ENCODE measurements around the gene PDX1. TPM values are rescaled to one million over a fixed set of nuclear protein-coding genes. Genes with fewer than 3 reads are reported as not detected.

The PDX1 gene
- total RNA-seq, 1 experiment from 2014 or later, result 3.4 TPM

DNA sequence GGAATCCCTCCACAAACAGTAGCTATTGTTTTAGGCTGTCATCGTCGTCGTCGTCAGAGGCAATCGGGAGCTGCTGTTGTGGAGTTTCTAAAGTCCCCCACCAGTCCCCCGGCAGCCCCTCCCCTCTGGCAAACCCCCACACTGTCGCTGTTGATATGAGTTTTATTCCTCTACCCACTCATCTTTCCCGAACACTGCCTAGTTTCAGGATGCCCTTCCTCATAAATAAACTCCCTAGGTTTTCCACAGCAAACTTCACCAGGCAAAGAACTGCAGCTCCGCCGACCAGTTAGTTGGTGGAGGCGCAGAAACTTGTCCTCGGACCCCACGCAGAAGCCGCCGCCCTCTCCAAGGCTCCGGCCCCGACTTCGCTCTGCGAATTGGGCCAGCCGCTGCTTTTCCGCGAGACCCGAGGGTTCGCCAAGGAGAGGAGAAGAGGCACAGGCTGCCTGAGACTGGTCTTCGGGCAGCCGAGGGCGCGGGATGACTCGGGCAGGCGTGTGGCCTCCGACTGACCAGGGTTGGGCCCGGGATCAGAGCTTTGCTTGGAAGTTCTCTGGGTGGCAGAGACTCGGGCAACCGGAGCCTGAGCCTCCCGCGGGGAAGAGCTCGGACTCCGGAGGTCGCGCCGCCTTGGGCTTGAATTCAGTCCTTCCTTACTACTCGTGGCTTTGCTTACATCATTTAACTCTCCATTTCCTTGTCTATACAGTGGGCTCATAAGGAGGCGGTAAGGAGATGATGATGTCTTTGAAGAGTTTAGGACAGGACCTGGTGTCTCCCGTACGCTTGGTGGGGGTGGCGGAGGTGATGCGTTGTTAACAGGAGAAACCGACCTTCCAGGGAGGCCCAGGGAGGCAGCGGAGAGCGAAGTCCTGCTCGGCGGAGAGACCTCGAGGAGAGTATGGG lies 7.9 kb downstream of the PDX1 start:
- Histone ChIP-seq H3K4me1 (ENCODE audit: control insufficient read depth, insufficient read depth, low read length) (no peaks in the 10 kb centered on the region), H3K36me3 (ENCODE audit: control insufficient read depth, insufficient read depth, low read length) (no peaks in the 10 kb centered on the region), H3K4me3 (ENCODE audit: low read depth in 2 of 2, low read length in 2 of 2) (no peak overlapping the region), H3K9me3 (ENCODE audit: control insufficient read depth, insufficient read depth, low read depth, low read length) (no peaks in the 10 kb centered on the region), H3K27me3 (ENCODE audit: control insufficient read depth, insufficient read depth, low read length) (no peaks in the 10 kb centered on the region), H3K27ac (ENCODE audit: low read length) (no peak overlapping the region)
- ChIA-PET CTCF (no interaction called here), POLR2A (no interaction called here)
- in situ Hi-C loops (cut with HindIII; ENCODE audit: low pct_unique_long_range_greater_than_20kb, low sequenced_read_pairs), result no loop called here
- ATAC-seq, result no peak
- no peak for TF ChIP-seq POLR2AphosphoS5 (IDR thresholded peaks at IDR 0.05; ENCODE audit: low read depth, low read length)
- no peak for TF ChIP-seq SIN3A (IDR thresholded peaks at IDR 0.05; ENCODE audit: borderline replicate concordance, insufficient read depth, low read depth, low read length)
- TF ChIP-seq CTCF (IDR thresholded peaks at IDR 0.05), result no peak
- no peak for TF ChIP-seq TCF7L2 (IDR thresholded peaks at IDR 0.05; ENCODE audit: low read depth, low read length)
- TF ChIP-seq, protein P1, sequence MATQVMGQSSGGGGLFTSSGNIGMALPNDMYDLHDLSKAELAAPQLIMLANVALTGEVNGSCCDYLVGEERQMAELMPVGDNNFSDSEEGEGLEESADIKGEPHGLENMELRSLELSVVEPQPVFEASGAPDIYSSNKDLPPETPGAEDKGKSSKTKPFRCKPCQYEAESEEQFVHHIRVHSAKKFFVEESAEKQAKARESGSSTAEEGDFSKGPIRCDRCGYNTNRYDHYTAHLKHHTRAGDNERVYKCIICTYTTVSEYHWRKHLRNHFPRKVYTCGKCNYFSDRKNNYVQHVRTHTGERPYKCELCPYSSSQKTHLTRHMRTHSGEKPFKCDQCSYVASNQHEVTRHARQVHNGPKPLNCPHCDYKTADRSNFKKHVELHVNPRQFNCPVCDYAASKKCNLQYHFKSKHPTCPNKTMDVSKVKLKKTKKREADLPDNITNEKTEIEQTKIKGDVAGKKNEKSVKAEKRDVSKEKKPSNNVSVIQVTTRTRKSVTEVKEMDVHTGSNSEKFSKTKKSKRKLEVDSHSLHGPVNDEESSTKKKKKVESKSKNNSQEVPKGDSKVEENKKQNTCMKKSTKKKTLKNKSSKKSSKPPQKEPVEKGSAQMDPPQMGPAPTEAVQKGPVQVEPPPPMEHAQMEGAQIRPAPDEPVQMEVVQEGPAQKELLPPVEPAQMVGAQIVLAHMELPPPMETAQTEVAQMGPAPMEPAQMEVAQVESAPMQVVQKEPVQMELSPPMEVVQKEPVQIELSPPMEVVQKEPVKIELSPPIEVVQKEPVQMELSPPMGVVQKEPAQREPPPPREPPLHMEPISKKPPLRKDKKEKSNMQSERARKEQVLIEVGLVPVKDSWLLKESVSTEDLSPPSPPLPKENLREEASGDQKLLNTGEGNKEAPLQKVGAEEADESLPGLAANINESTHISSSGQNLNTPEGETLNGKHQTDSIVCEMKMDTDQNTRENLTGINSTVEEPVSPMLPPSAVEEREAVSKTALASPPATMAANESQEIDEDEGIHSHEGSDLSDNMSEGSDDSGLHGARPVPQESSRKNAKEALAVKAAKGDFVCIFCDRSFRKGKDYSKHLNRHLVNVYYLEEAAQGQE (IDR thresholded peaks at IDR 0.05; ENCODE audit: insufficient read depth in 1 of 2, low read depth in 2 of 2, low read length in 1 of 2), result no peak
- no peak for DNase-seq (ENCODE audit: low read depth, low spot score)
- BruUV-seq (replicated peaks), result no TSS peak
- intact Hi-C loops (cut with micrococcal nuclease; ENCODE audit: unreplicated experiment), result no loop called here

- no TSS peak for BruUV-seq (replicated peaks)
- intact Hi-C loops (cut with micrococcal nuclease; ENCODE audit: unreplicated experiment) (no loop called here), in situ Hi-C loops (cut with HindIII; ENCODE audit: low pct_unique_long_range_greater_than_20kb, low sequenced_read_pairs) (no loop called here)
- TF ChIP-seq POLR2AphosphoS5 (IDR thresholded peaks at IDR 0.05; ENCODE audit: low read depth, low read length) (no peak), SIN3A (IDR thresholded peaks at IDR 0.05; ENCODE audit: borderline replicate concordance, insufficient read depth, low read depth, low read length) (no peak), CTCF (IDR thresholded peaks at IDR 0.05) (no peak), TCF7L2 (IDR thresholded peaks at IDR 0.05; ENCODE audit: low read depth, low read length) (no peak)
- TF ChIP-seq, protein P1 (IDR thresholded peaks at IDR 0.05; ENCODE audit: insufficient read depth in 1 of 2, low read depth in 2 of 2, low read length in 1 of 2), result no peak
- ATAC-seq, result no peak
- no peaks in the 10 kb centered on the region for H3K27me3 ChIP-seq (ENCODE audit: control insufficient read depth, insufficient read depth, low read length)
- H3K4me1 ChIP-seq (ENCODE audit: control insufficient read depth, insufficient read depth, low read length), result no peaks in the 10 kb centered on the region
- DNase-seq (ENCODE audit: low read depth, low spot score), result no peak
- H3K27ac ChIP-seq (ENCODE audit: low read length), result no peak overlapping the region
- H3K4me3 ChIP-seq (ENCODE audit: low read depth in 2 of 2, low read length in 2 of 2), result no peak overlapping the region
- ChIA-PET POLR2A (no interaction called here), CTCF (no interaction called here)
- H3K9me3 ChIP-seq (ENCODE audit: control insufficient read depth, insufficient read depth, low read depth, low read length), result no peaks in the 10 kb centered on the region
- no peaks in the 10 kb centered on the region for H3K36me3 ChIP-seq (ENCODE audit: control insufficient read depth, insufficient read depth, low read length)
Observed at GRCh38 chr13:27928353-27928804, 8.6 kb downstream of the PDX1 start.
